OCI-M2 (cell line): Measurements from ENCODE around the gene TCEA2.

Experiments
- DNase-seq: peaks from one replicate; lab custom pipeline; 2025; ENCODE audit not compliant: unreplicated experiment; lab: John Stamatoyannopoulos, UW

The TCEA2 gene

GRCh38 chr20:64035066-64035932 lies 27.7 kb upstream of the TCEA2 start:
- DNase-seq, result no peak

GRCh38 chr20:64035933-64036345 lies 27.1 kb upstream of the TCEA2 start, which contains the start of gene C20orf204:
Gene C20orf204, plus strand, starts transcription at chr20:64036182. Its CDS starts 142 bp downstream, at chr20:64036324.
- no peak for DNase-seq

GRCh38 chr20:64036346-64037198 lies 26.4 kb upstream of the TCEA2 start:
- no peak for DNase-seq

- no peak for DNase-seq
Measured at GRCh38 chr20:64037199-64037497, 25.9 kb upstream of the TCEA2 start.

GRCh38 chr20:64037498-64038213 lies 25.3 kb upstream of the TCEA2 start:
- no peak for DNase-seq

- no peak for DNase-seq
Measured at GRCh38 chr20:64038224-64038564, 24.8 kb upstream of the TCEA2 start.

GRCh38 chr20:64038565-64039292 lies 24.3 kb upstream of the TCEA2 start:
- DNase-seq, result no peak

GRCh38 chr20:64039293-64040160 lies 23.5 kb upstream of the TCEA2 start:
- DNase-seq, result no peak

GRCh38 chr20:64040231-64041039 lies 22.6 kb upstream of the TCEA2 start:
- DNase-seq, result no peak

GRCh38 chr20:64041040-64041780 lies 21.8 kb upstream of the TCEA2 start:
- no peak for DNase-seq

GRCh38 chr20:64041781-64042053 lies 21.3 kb upstream of the TCEA2 start:
- no peak for DNase-seq

- no peak for DNase-seq
Measured at GRCh38 chr20:64042054-64042781, 20.8 kb upstream of the TCEA2 start.

GRCh38 chr20:64043768-64044167 lies 19.2 kb upstream of the TCEA2 start:
- no peak for DNase-seq

- no peak for DNase-seq
Measured at GRCh38 chr20:64044484-64045247, 18.3 kb upstream of the TCEA2 start.

GRCh38 chr20:64045346-64046011 lies 17.5 kb upstream of the TCEA2 start:
- DNase-seq, result no peak

- DNase-seq, result no peak
Measured at GRCh38 chr20:64047046-64047389, 16.0 kb upstream of the TCEA2 start.

GRCh38 chr20:64047968-64048401 lies 15.0 kb upstream of the TCEA2 start:
- no peak for DNase-seq
